Epithelial cell of esophagus (primary cell): ENCODE results near the gene MAFB.

Experiments used
- DNase-seq: peaks from one replicate; pipeline ENCODE4 v3.0.0; 2010; ENCODE audit warnings: low read depth
- H3K4me3 ChIP-seq: 2 replicates; pipeline ENCODE4 v1.5.1; 2011; ENCODE audit warnings: mild to moderate bottlenecking, low read length, control low read depth
- TF ChIP-seq, protein P1 (sequence below): IDR thresholded peaks from 2 replicates; pipeline ENCODE4 v1.5.1; 2011; ENCODE audit warnings: low read depth, mild to moderate bottlenecking, low read length, control low read depth, inconsistent platforms; ENCODE audit not compliant: insufficient read depth; ENCODE audit errors: missing control alignments

The MAFB gene

GRCh38 chr20:40694246-40694645 lies 5.2 kb upstream of the MAFB start:
- H3K4me3 ChIP-seq, result no peak overlapping the region
- TF ChIP-seq, protein P1, sequence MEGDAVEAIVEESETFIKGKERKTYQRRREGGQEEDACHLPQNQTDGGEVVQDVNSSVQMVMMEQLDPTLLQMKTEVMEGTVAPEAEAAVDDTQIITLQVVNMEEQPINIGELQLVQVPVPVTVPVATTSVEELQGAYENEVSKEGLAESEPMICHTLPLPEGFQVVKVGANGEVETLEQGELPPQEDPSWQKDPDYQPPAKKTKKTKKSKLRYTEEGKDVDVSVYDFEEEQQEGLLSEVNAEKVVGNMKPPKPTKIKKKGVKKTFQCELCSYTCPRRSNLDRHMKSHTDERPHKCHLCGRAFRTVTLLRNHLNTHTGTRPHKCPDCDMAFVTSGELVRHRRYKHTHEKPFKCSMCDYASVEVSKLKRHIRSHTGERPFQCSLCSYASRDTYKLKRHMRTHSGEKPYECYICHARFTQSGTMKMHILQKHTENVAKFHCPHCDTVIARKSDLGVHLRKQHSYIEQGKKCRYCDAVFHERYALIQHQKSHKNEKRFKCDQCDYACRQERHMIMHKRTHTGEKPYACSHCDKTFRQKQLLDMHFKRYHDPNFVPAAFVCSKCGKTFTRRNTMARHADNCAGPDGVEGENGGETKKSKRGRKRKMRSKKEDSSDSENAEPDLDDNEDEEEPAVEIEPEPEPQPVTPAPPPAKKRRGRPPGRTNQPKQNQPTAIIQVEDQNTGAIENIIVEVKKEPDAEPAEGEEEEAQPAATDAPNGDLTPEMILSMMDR, result no peak
- DNase-seq, result no peak

DNA sequence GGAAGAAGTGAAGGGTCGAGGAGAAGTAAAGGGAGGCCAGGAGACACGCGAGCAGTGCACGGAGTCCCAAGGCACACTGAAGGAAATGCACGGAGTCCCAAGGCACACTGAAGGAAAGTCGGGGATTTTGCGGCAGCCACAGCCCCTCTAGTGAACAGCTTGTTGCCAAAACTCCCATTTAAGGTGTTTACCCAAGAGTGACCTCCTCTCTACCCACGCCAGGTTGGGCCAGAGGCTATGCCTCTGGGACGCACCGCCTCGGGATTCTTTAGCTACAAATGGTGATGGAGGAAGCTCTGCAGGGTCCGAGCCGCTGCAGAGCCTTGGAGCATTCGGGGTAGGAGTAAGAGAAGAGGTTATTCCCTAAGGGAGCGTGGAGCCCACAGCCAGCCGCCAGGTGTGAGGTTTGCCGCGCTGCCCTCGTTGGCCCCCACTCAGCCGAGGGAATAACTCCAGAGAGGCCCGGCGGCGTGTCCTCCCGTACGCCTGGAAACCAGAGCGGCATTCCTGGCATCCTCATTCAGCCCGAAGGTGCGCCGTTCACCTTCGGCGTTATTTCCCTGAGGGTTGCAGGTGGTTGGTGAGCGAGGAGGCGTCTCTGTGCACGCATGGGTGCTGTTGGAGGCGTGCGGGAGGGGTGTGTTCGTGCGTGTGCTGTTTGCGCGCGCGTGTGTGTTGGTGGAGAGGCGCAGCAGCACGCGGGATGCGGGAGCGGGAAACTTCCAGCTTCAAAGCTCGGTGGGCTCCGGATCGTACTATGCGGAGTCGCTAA lies 3.4 kb upstream of the MAFB start:
- DNase-seq, result peak; percentile 14
- TF ChIP-seq, protein P1, result no peak
- H3K4me3 ChIP-seq, result no peak overlapping the region

DNA sequence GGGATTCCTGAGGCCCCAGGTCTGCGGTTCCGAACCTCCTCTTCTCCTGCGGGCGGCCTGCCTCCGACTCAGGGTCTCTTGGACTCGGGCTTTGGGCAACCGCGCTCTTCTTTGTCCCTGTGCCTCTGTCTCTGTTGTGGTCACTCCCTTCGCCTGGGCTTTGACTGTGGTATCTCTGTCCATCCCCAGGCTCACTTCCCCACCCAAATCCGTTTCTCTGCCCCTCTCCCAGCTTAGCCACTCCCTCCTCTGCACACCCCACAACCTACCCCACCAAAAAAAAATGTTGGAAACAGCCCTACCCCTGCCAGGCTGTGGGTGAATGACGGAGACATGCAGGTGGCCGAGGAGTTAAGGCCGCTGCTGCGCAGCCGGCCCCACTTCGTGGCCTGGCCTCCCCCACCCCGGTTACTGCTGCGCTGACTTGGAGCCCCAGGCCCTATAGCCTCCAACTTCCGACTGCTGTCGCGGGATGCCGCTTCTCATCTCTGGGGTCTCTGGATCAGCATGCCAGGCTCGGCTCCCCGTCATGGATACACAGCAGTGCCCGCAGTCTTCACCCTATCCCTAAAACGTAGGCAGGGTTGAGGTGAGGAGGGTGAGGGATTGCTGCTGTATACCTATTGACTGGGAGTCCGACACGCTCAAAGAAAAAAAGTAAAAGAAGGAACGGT lies 2.7 kb upstream of the MAFB start:
- H3K4me3 ChIP-seq, result no peak overlapping the region
- TF ChIP-seq, protein P1, result no peak
- no peak for DNase-seq

- no peak for DNase-seq
- no peak overlapping the region for H3K4me3 ChIP-seq
Observed at GRCh38 chr20:40690836-40691565, 2.0 kb upstream of the MAFB start.

GRCh38 chr20:40689943-40690835 lies 1.2 kb upstream of the MAFB start:
- peak overlapping the region; percentile 50 for H3K4me3 ChIP-seq
- TF ChIP-seq, protein P1, result peak; percentile 85
- peak; percentile 92 for DNase-seq

More at GRCh38 chr20:40690836-40691565, 2.0 kb upstream of the MAFB start:
- TF ChIP-seq, protein P1, result no peak

DNA sequence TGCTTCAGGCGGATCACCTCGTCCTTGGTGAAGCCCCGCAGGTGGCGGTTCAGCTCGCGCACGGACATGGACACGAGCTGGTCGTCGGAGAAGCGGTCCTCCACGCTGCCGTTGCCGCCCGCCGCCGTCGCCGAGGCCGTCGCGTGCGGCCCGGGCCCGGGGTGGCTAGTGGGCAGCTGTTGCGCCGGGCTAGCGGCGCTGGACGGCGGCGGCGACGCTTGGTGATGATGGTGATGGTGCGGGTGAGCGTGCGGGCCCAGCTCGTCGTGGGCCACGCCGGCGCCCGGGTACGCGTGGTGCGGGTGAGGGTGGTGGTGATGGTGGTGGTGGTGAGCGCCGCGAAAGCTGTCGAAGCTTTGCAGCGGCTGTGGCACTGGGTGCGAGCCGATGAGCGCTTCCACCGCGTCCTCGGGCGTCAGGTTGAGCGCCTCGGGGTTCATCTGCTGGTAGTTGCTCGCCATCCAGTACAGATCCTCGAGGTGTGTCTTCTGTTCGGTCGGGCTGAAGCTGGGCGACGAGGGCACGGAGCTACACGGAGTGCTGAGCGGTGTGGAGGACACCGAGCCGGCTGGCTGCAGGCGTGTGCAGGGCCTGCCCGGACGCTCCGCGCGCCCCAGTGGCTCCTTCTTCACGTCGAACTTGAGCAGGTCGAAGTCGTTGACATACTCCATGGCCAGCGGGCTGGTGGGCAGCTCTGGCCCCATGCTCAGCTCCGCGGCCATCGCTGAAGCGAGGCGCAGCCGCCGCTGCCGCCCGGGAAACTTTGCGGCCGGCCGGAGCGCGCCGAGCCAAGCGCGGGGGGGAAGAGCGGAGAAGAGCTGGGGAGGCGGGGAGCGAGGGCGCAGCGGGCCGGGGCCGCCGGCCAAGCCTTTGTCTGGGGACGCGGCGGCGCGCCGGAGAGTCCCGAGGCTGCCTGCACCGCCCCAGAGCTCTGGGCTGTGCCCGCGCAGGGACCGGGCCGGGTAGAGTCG lies 622 bp downstream of the MAFB start:
- TF ChIP-seq, protein P1, result no peak
- peak; percentile 32 for DNase-seq
- peak overlapping the region; percentile 84 for H3K4me3 ChIP-seq
